K562 (cell line): ENCODE measurements around the gene PDZD2.

Experiments
- CHD1 ChIP-seq: fragments of 200-600 bp; sonication (generic); IDR thresholded peaks from one replicate; pipeline ENCODE4 v1.6.1; 2012; ENCODE audit warnings: mild to moderate bottlenecking, moderate library complexity, low read length, inconsistent platforms
- YBX1 ChIP-seq: fragments of 450-650 bp; IDR thresholded peaks from 2 replicates; pipeline ENCODE4 v1.7.1; 2016; ENCODE audit warnings: mild to moderate bottlenecking

GRCh38 chr5:31976169-31976568 is 337.2 kb downstream of the PDZD2 start:
- TF ChIP-seq YBX1: no peak
- no peak for TF ChIP-seq CHD1
